SK-N-SH (cell line): ENCODE results near the gene BAIAP3. TPM values are rescaled to one million over a fixed set of nuclear protein-coding genes. Genes with fewer than 3 reads are reported as not detected.

Source experiments
- CTCF ChIA-PET: fragments of 300-600, 350-600 bp; formaldehyde crosslinking; extraction: SDS; loops from one replicate; lab custom pipeline; 2021; lab: Yijun Ruan, JAX
- POLR2A ChIA-PET: fragments of 350-600 bp; sonication (Branson Sonifier 250); formaldehyde crosslinking; extraction: SDS; loops from one replicate; lab custom pipeline; 2020; ENCODE audit warnings: antibody characterized with exemption, inconsistent platforms; lab: Yijun Ruan, JAX
- DNase-seq: peaks from one replicate; pipeline ENCODE4 v3.0.0; 2012
- H2AFZ ChIP-seq: fragments of 200-600 bp; sonication (generic); 2 replicates; pipeline ENCODE4 v1.8.1; 2016; ENCODE audit warnings: antibody characterized with exemption, mild to moderate bottlenecking, low read depth
- H3F3A ChIP-seq: fragments of 200-600 bp; sonication (generic); replicated peaks from 2 replicates; pipeline ENCODE3; 2016; ENCODE audit warnings: antibody characterized with exemption, mild to moderate bottlenecking; ENCODE audit not compliant: insufficient read depth
- H3K27ac ChIP-seq, 2 experiments: fragments of 200-500 bp in 1 of 2; fragments of 200-600 bp in 1 of 2; sonication (Bioruptor generic) in 1 of 2; sonication (generic), shearing (Covaris generic) in 1 of 2; 2 replicates each; pipeline versions ENCODE4 v1.5.1 to v1.6.1; 2014 to 2016; ENCODE audit warnings: low read depth in 2 of 2, inconsistent platforms in 1 of 2, low read length in 1 of 2, mild to moderate bottlenecking in 1 of 2, mixed read lengths in 1 of 2
- H3K27me3 ChIP-seq: fragments of 200-600 bp; sonication (generic), shearing (Covaris generic); 2 replicates; pipeline ENCODE4 v1.6.1; 2016; ENCODE audit warnings: mixed run types; ENCODE audit not compliant: insufficient read depth
- H3K36me3 ChIP-seq, 2 experiments: fragments of 200-500 bp in 1 of 2; fragments of 200-600 bp in 1 of 2; sonication (Bioruptor generic) in 1 of 2; sonication (generic) in 1 of 2; replicated peaks in 1 of 2; 2 replicates each; pipeline versions ENCODE3 to v1.5.1; 2014 to 2016; ENCODE audit warnings: low read length in 1 of 2, mild to moderate bottlenecking in 1 of 2; ENCODE audit not compliant: insufficient read depth in 2 of 2, control insufficient read depth in 1 of 2
- H3K4me1 ChIP-seq, 2 experiments: fragments of 200-500 bp in 1 of 2; fragments of 200-600 bp in 1 of 2; sonication (Bioruptor generic) in 1 of 2; sonication (generic), shearing (Covaris generic) in 1 of 2; 2 replicates each; pipeline versions ENCODE4 v1.5.1 to v1.6.1; 2014 to 2016; ENCODE audit warnings: low read depth in 1 of 2, low read length in 1 of 2, mixed run types in 1 of 2; ENCODE audit not compliant: insufficient read depth in 2 of 2, control insufficient read depth in 1 of 2
- H3K4me2 ChIP-seq: fragments of 200-600 bp; sonication (generic), shearing (Covaris generic); 2 replicates; pipeline ENCODE4 v1.6.1; 2017; ENCODE audit warnings: mixed run types
- H3K4me3 ChIP-seq, 2 experiments: fragments of 200-500 bp in 1 of 2; fragments of 200-600 bp in 1 of 2; sonication (Bioruptor generic) in 1 of 2; sonication (generic), shearing (Covaris generic) in 1 of 2; 2 replicates each; pipeline versions ENCODE4 v1.5.1 to v1.8.1; 2014 to 2016; ENCODE audit warnings: low read depth in 2 of 2, inconsistent platforms in 1 of 2, low read length in 1 of 2, mild to moderate bottlenecking in 1 of 2, mixed read lengths in 1 of 2, moderate library complexity in 1 of 2
- H3K79me2 ChIP-seq: fragments of 200-600 bp; sonication (generic); 2 replicates; pipeline ENCODE4 v1.8.1; 2017; ENCODE audit warnings: mild to moderate bottlenecking; ENCODE audit not compliant: insufficient read depth
- H3K9ac ChIP-seq: fragments of 200-600 bp; sonication (generic); 2 replicates; pipeline ENCODE4 v1.6.1; 2017; ENCODE audit warnings: mixed run types
- H3K9me2 ChIP-seq: fragments of 200-600 bp; sonication (generic); 2 replicates; pipeline ENCODE4 v1.6.1; 2017; ENCODE audit warnings: mixed run types
- H3K9me3 ChIP-seq: fragments of 200-600 bp; sonication (generic); 2 replicates; pipeline ENCODE4 v1.6.1; 2017; ENCODE audit warnings: mixed run types, mild to moderate bottlenecking, moderate library complexity
- H4K20me1 ChIP-seq: fragments of 200-600 bp; sonication (generic); 2 replicates; pipeline ENCODE4 v1.6.1; 2017; ENCODE audit warnings: mild to moderate bottlenecking, mixed run types; ENCODE audit not compliant: insufficient read depth
- EZH2phosphoT487 ChIP-seq: fragments of 200-600 bp; sonication (generic); IDR thresholded peaks from 2 replicates; pipeline ENCODE4 v1.6.1; 2017; ENCODE audit warnings: low read depth, mixed run types, mild to moderate bottlenecking, antibody characterized with exemption, moderate library complexity, borderline replicate concordance
- GATA2 ChIP-seq: sonication (generic); formaldehyde crosslinking; IDR thresholded peaks from 2 replicates; pipeline ENCODE4 v1.5.0; 2020; ENCODE audit warnings: mild to moderate bottlenecking, missing genetic modification reagents
- IRF3 ChIP-seq: fragments of 150-350 bp; IDR thresholded peaks from 2 replicates; pipeline ENCODE4 v1.6.1; 2016; ENCODE audit warnings: mild to moderate bottlenecking, low read depth, low read length
- NRF1 ChIP-seq: IDR thresholded peaks from 2 replicates; pipeline ENCODE4 v1.6.1; 2012; ENCODE audit warnings: low read depth, mild to moderate bottlenecking, low read length
- RAD21 ChIP-seq: IDR thresholded peaks from 2 replicates; pipeline ENCODE4 v1.6.1; 2012; ENCODE audit warnings: mild to moderate bottlenecking, low read length
- REST ChIP-seq: IDR thresholded peaks from 2 replicates; pipeline ENCODE4 v1.6.1; 2012; ENCODE audit warnings: mild to moderate bottlenecking, low read depth, low read length, moderate library complexity
- RFX5 ChIP-seq: IDR thresholded peaks from 2 replicates; pipeline ENCODE4 v1.6.1; 2012; ENCODE audit warnings: mild to moderate bottlenecking, improper control_type of control experiment, low read length
- RXRA ChIP-seq: IDR thresholded peaks from 2 replicates; pipeline ENCODE4 v1.4.0; 2012; ENCODE audit warnings: low read depth, mild to moderate bottlenecking, borderline replicate concordance
- SIN3A ChIP-seq: IDR thresholded peaks from 2 replicates; pipeline ENCODE4 v1.6.1; 2012; ENCODE audit warnings: low read depth, mild to moderate bottlenecking, low read length, moderate library complexity, borderline replicate concordance
- TEAD4 ChIP-seq: IDR thresholded peaks from 2 replicates; pipeline ENCODE4 v1.4.0; 2012; ENCODE audit warnings: mild to moderate bottlenecking, borderline replicate concordance; ENCODE audit not compliant: insufficient read depth
- USF2 ChIP-seq: fragments of 150-350 bp; IDR thresholded peaks from 2 replicates; pipeline ENCODE4 v1.6.1; 2017; ENCODE audit warnings: antibody characterized with exemption, low read length, low read depth, borderline replicate concordance
- ZBTB33 ChIP-seq: IDR thresholded peaks from 2 replicates; pipeline ENCODE4 v1.4.0; 2012; ENCODE audit warnings: low read depth, borderline replicate concordance
- WGBS: methylation state at CpG from one replicate; pipeline ENCODE4 v1.1.6; 2017; ENCODE audit warnings: low lambda C conversion rate; 5-methylcytosine and 5-hydroxymethylcytosine counted together
- polyA plus RNA-seq, 3 experiments: library from polyadenylated mRNA; depleted of rRNA; stranded (reverse); fragments of >200 nt; gene quantifications; 2 replicates each; pipeline ENCODE4 v1.2.3, GENCODE V29; 2012

Gene BAIAP3
- polyA plus RNA-seq, 1 of the 3 experiments (the other 2 are of a cell fraction), result 1.1 TPM

- 89% methylated on average over 14 of the region's 25 CpGs for WGBS
- TF ChIP-seq SIN3A (no peak), ZBTB33 (no peak), TEAD4 (no peak), RAD21 (no peak), NRF1 (no peak), REST (no peak), RFX5 (no peak), RXRA (no peak), EZH2phosphoT487 (no peak), USF2 (no peak), IRF3 (no peak), GATA2 (CRISPR knock-in tag) (no peak)
- H3K36me3 ChIP-seq, result peaks cover 0 to 3% of the 10 kb centered on the region in 2 experiments
- H3K9me3 ChIP-seq, result no peaks in the 10 kb centered on the region
- no peaks in the 10 kb centered on the region for H3K9me2 ChIP-seq
- H3K4me1 ChIP-seq, result peaks cover 9 to 12% of the 10 kb centered on the region in 2 experiments; a peak in 3 of 4 replicates
- CTCF ChIA-PET, result interaction anchor here (0.6 to 3.9 kb wide), 6 partner anchors 7 to 324 kb away, joined by 3 to 39 read pairs (median 3); no protein-coding TSS in a partner anchor
- H3K27me3 ChIP-seq, result no peaks in the 10 kb centered on the region
- H3K79me2 ChIP-seq, result peaks cover 9% of the 10 kb centered on the region; the same call in 1 of the 2 replicates
- no peaks in the 10 kb centered on the region for H4K20me1 ChIP-seq
- H3K4me2 ChIP-seq, result peak overlapping the region; percentile 99
- POLR2A ChIA-PET, result interaction anchor here (1.1 kb wide), 1 partner anchor 42 kb away, joined by 3 read pairs; the partner anchor contains the start of gene UQCC4
- H2AFZ ChIP-seq, result no peak overlapping the region
- H3K9ac ChIP-seq, result peak overlapping the region; percentile 87
- H3F3A ChIP-seq, result peaks cover 10% of the 10 kb centered on the region
- H3K27ac ChIP-seq, result peak overlapping the region in 1 of 2 experiments; percentile 44; a peak in 1 of 4 replicates
- peak overlapping the region; percentile 53 to 61 for H3K4me3 ChIP-seq
- DNase-seq, result no peak
Measured at GRCh38 chr16:1378087-1378803, 44.8 kb downstream of the BAIAP3 start.
